Hepatocyte (in vitro differentiated cells): ENCODE results near the gene AGBL1. TPM values are rescaled to one million over a fixed set of nuclear protein-coding genes. Genes with fewer than 3 reads are reported as not detected.

Experiments used
- DNase-seq: peaks from one replicate; pipeline ENCODE4 v3.0.0-alpha.2; 2016; ENCODE audit warnings: low spot score
- H2AFZ ChIP-seq: fragments of 200-600 bp; sonication (generic); 2 replicates; pipeline ENCODE4 v1.6.0; 2016; ENCODE audit warnings: antibody characterized with exemption, mild to moderate bottlenecking
- H3K27ac ChIP-seq: fragments of 200-600 bp; sonication (generic); 2 replicates; pipeline ENCODE4 v1.5.1; 2016; ENCODE audit warnings: mild to moderate bottlenecking
- H3K27me3 ChIP-seq: fragments of 200-600 bp; sonication (generic); 2 replicates; pipeline ENCODE4 v1.6.1; 2016
- H3K36me3 ChIP-seq: fragments of 200-600 bp; sonication (generic); replicated peaks from 2 replicates; pipeline ENCODE4 v1.5.1; 2016; ENCODE audit warnings: low read depth; ENCODE audit not compliant: insufficient read depth
- H3K4me1 ChIP-seq: fragments of 200-600 bp; sonication (generic); 2 replicates; pipeline ENCODE4 v1.5.1; 2016; ENCODE audit warnings: mild to moderate bottlenecking, moderate library complexity; ENCODE audit not compliant: insufficient read depth
- H3K4me2 ChIP-seq: fragments of 200-600 bp; sonication (generic); 2 replicates; pipeline ENCODE4 v1.6.0; 2016
- H3K4me3 ChIP-seq: fragments of 200-600 bp; sonication (generic); 2 replicates; pipeline ENCODE4 v1.5.1; 2016; ENCODE audit warnings: mild to moderate bottlenecking
- H3K79me2 ChIP-seq: fragments of 200-600 bp; sonication (generic); 2 replicates; pipeline ENCODE4 v1.6.0; 2017; ENCODE audit warnings: mild to moderate bottlenecking
- H3K9me2 ChIP-seq: fragments of 200-600 bp; sonication (generic); replicated peaks from 2 replicates; pipeline ENCODE4 v1.6.0; 2017; ENCODE audit warnings: mild to moderate bottlenecking; ENCODE audit not compliant: insufficient read depth
- H3K9me3 ChIP-seq: fragments of 200-600 bp; sonication (generic); 2 replicates; pipeline ENCODE4 v1.5.1; 2016; ENCODE audit warnings: low read depth, mild to moderate bottlenecking
- H4K20me1 ChIP-seq: fragments of 200-600 bp; sonication (generic); 2 replicates; pipeline ENCODE4 v1.6.0; 2016; ENCODE audit warnings: mild to moderate bottlenecking; ENCODE audit not compliant: insufficient read depth, poor library complexity, severe bottlenecking
- EZH2 ChIP-seq: fragments of 200-600 bp; sonication (generic); IDR thresholded peaks from 2 replicates; pipeline ENCODE4 v1.6.1; 2016; ENCODE audit warnings: antibody characterized with exemption, mild to moderate bottlenecking, borderline replicate concordance
- EZH2phosphoT487 ChIP-seq: fragments of 200-600 bp; sonication (generic); IDR thresholded peaks from one replicate; pipeline ENCODE4 v1.6.1; 2018; ENCODE audit warnings: antibody characterized with exemption, mild to moderate bottlenecking, low read depth, moderate library complexity; ENCODE audit not compliant: unreplicated experiment, severe bottlenecking
- WGBS: methylation state at CpG from one replicate; pipeline ENCODE4 v1.1.6; 2016; ENCODE audit warnings: low lambda C conversion rate; ENCODE audit errors: missing lambda C conversion rate; 5-methylcytosine and 5-hydroxymethylcytosine counted together
- polyA plus RNA-seq: library from polyadenylated mRNA; unstranded; fragments of >200 nt; fragmentation: Nextera tagmentation; extraction: Ambion mirVana; gene quantifications from 2 replicates; pipeline ENCODE4 v1.2.1, GENCODE V29; 2016
- total RNA-seq: library from RNA; depleted of rRNA; stranded (reverse); fragments of >200 nt; gene quantifications from 2 replicates; pipeline ENCODE4 v1.2.3, GENCODE V29; 2014
- TF ChIP-seq, protein P1 (sequence below): fragments of 200-600 bp; sonication (generic); IDR thresholded peaks from 2 replicates; pipeline ENCODE4 v1.5.1; 2016; ENCODE audit warnings: antibody characterized with exemption, mild to moderate bottlenecking; ENCODE audit not compliant: poor library complexity

AGBL1 gene
- total and polyA plus RNA-seq, 2 experiments from 2014 or later, result not detected

DNA sequence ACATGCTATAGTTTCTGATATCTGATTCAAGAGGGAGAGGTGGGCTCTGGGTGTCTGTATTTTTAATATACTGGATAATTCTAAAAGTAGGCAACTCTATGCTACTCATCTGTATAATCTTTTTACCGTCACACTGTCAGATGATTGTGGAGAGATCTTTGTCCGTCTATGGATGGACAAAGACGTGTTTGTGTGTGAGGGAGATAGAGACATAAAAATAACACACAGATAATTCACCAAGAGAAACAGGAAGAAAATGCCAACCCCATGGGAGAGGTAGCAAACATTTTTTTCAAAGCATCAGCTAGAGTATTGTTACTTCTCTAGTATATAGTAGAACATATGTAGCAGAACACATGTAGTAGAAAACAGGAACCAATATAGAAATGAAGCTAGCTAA is 346.1 kb downstream of the AGBL1 start:
- no peak for TF ChIP-seq EZH2phosphoT487
- no peak for TF ChIP-seq EZH2
- TF ChIP-seq, protein P1, sequence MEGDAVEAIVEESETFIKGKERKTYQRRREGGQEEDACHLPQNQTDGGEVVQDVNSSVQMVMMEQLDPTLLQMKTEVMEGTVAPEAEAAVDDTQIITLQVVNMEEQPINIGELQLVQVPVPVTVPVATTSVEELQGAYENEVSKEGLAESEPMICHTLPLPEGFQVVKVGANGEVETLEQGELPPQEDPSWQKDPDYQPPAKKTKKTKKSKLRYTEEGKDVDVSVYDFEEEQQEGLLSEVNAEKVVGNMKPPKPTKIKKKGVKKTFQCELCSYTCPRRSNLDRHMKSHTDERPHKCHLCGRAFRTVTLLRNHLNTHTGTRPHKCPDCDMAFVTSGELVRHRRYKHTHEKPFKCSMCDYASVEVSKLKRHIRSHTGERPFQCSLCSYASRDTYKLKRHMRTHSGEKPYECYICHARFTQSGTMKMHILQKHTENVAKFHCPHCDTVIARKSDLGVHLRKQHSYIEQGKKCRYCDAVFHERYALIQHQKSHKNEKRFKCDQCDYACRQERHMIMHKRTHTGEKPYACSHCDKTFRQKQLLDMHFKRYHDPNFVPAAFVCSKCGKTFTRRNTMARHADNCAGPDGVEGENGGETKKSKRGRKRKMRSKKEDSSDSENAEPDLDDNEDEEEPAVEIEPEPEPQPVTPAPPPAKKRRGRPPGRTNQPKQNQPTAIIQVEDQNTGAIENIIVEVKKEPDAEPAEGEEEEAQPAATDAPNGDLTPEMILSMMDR, result no peak
- Histone ChIP-seq H3K27me3 (no peaks in the 10 kb centered on the region), H3K4me1 (no peaks in the 10 kb centered on the region), H2AFZ (no peak overlapping the region), H3K79me2 (no peaks in the 10 kb centered on the region), H3K9me3 (no peaks in the 10 kb centered on the region), H4K20me1 (no peaks in the 10 kb centered on the region), H3K27ac (no peak overlapping the region), H3K4me3 (no peak overlapping the region), H3K9me2 (no peaks in the 10 kb centered on the region), H3K36me3 (no peaks in the 10 kb centered on the region), H3K4me2 (no peak overlapping the region)
- WGBS, result 84% methylated on average over 3 of the region's 3 CpGs
- no peak for DNase-seq

DNA sequence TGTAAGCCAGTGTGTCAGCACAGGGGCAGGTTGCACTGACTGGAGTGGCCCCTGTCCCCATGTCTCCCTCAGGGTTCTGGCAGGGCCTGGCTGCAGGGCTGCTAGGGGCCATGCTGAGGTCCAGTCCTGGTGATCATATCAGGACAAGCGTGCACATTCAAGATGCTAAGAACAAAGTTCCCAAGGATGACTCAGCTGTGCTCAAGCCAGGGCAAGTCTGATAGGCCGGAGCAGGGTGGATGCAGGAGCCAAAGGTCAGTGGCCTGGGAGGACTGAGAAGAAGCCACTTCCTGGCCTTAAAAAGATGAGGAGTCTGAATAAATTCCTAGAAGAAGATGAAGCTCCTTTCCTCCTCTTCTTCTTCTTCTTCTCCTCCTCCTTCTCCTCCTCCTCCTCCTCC is 353.2 kb downstream of the AGBL1 start:
- Histone ChIP-seq H3K9me3 (no peaks in the 10 kb centered on the region), H3K36me3 (no peaks in the 10 kb centered on the region), H3K4me3 (no peak overlapping the region), H3K4me1 (no peaks in the 10 kb centered on the region), H4K20me1 (no peaks in the 10 kb centered on the region), H3K27ac (no peak overlapping the region), H2AFZ (no peak overlapping the region), H3K79me2 (no peaks in the 10 kb centered on the region), H3K9me2 (no peaks in the 10 kb centered on the region), H3K4me2 (no peak overlapping the region), H3K27me3 (no peaks in the 10 kb centered on the region)
- TF ChIP-seq EZH2, result no peak
- TF ChIP-seq, protein P1, result no peak
- no peak for TF ChIP-seq EZH2phosphoT487
- peak; percentile 39 for DNase-seq
- 63% methylated on average over 2 of the region's 2 CpGs for WGBS

DNA sequence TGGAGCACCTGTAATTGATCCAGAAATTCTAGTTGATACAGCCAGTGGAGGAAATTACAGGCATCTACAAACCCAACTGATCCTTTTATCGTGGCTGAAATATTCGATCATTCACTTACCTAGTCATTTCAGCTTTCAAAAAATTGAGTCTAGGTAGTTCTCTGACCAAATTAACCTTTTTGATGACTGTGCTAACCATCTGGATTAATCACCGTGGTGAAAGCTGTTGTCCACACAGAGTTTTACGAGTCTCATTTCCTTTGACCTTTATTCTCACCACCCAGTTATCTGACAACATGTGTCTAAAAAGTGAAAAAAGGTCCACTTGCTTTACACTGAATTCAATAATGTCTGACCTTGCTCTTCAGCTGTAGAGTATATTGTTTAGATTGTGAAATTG is 354.3 kb downstream of the AGBL1 start:
- TF ChIP-seq, protein P1, result no peak
- TF ChIP-seq EZH2phosphoT487 (no peak), EZH2 (no peak)
- H3K9me2 ChIP-seq, result no peaks in the 10 kb centered on the region
- no peaks in the 10 kb centered on the region for H3K79me2 ChIP-seq
- 76% methylated on average over 4 of the region's 4 CpGs for WGBS
- H3K27me3 ChIP-seq, result no peaks in the 10 kb centered on the region
- no peaks in the 10 kb centered on the region for H4K20me1 ChIP-seq
- no peak overlapping the region for H3K4me3 ChIP-seq
- no peak overlapping the region for H3K4me2 ChIP-seq
- DNase-seq, result no peak
- no peak overlapping the region for H2AFZ ChIP-seq
- no peaks in the 10 kb centered on the region for H3K36me3 ChIP-seq
- H3K4me1 ChIP-seq, result peaks cover 3% of the 10 kb centered on the region
- H3K9me3 ChIP-seq, result no peaks in the 10 kb centered on the region
- H3K27ac ChIP-seq, result no peak overlapping the region

DNA sequence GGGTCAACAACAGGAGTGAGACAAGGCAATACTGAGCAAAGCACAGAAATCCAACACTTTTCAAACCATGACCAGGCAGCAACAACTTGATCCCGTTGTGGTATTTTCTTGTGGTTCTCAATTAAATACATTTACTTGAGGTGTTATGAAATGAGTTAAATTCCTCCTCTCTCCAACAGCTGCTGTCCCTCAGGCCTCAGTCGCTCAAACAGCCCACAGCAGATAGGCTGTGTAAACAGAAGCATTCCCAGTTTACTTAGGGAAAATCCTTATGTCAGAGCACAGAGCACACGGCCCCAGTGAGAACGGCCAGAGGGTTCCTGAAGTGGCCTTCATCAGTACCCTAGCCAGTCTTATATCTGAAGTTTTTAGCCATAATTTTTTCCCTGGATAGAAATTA is 359.9 kb downstream of the AGBL1 start:
- H3K27me3 ChIP-seq, result no peaks in the 10 kb centered on the region
- no peaks in the 10 kb centered on the region for H4K20me1 ChIP-seq
- DNase-seq, result peak; percentile 38
- TF ChIP-seq, protein P1, result no peak
- TF ChIP-seq EZH2phosphoT487 (no peak), EZH2 (no peak)
- H3K9me2 ChIP-seq, result no peaks in the 10 kb centered on the region
- no peaks in the 10 kb centered on the region for H3K9me3 ChIP-seq
- H3K79me2 ChIP-seq, result no peaks in the 10 kb centered on the region
- no peak overlapping the region for H3K4me3 ChIP-seq
- H2AFZ ChIP-seq, result no peak overlapping the region
- peaks cover 8% of the 10 kb centered on the region for H3K4me1 ChIP-seq
- peak overlapping the region; percentile 6 for H3K4me2 ChIP-seq
- no peaks in the 10 kb centered on the region for H3K36me3 ChIP-seq
- WGBS, result 29% methylated on average over 4 of the region's 4 CpGs
- H3K27ac ChIP-seq, result no peak overlapping the region
